HUES48 (cell line): Measurements from ENCODE around the gene UBALD1.
"Not testable (repeated sequence)": the region's sequence is repeated elsewhere in the genome, so short reads cannot be mapped to it uniquely, and the experiment has no call there.

Experiments used
- H3K27ac ChIP-seq: one replicate; pipeline ENCODE4 v1.7.0; 2013; ENCODE audit warnings: low read depth, low read length, inconsistent platforms
- H3K27me3 ChIP-seq: 2 replicates; pipeline ENCODE4 v1.6.1; 2013; ENCODE audit warnings: mild to moderate bottlenecking, low read length; ENCODE audit not compliant: control insufficient read depth, insufficient read depth
- H3K36me3 ChIP-seq: 2 replicates; pipeline ENCODE4 v1.6.1; 2013; ENCODE audit warnings: low read length; ENCODE audit not compliant: control insufficient read depth, insufficient read depth
- H3K4me1 ChIP-seq: 2 replicates; pipeline ENCODE4 v1.6.1; 2013; ENCODE audit warnings: mild to moderate bottlenecking, low read length; ENCODE audit not compliant: control insufficient read depth, insufficient read depth
- H3K4me3 ChIP-seq: 2 replicates; pipeline ENCODE4 v1.5.1; 2013; ENCODE audit warnings: mild to moderate bottlenecking, low read depth, low read length
- H3K9ac ChIP-seq: 2 replicates; pipeline ENCODE4 v1.6.1; 2013; ENCODE audit warnings: mild to moderate bottlenecking, low read depth, low read length, moderate library complexity
- H3K9me3 ChIP-seq: 2 replicates; pipeline ENCODE4 v1.6.1; 2013; ENCODE audit warnings: low read length; ENCODE audit not compliant: control insufficient read depth, insufficient read depth

Gene UBALD1

DNA sequence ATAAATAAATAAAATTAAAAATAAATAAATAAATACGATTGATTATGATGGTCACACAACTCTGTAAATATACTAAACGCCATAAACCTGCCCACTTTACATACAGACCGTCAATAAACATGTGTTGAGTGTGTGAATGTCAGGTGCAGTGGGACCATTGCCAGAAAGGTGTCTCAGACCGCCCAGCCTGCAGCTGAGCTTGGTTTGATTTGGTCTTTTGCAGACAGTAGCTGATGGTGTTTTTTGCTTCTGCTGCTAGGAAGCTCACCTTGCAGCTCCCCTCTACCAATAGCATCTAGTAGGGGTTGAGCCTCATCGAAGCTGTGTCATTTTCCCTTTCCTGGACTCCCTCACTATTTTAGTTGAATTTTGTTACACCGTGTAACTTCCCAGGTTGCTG, 23.5 kb downstream of the UBALD1 start:
- Histone ChIP-seq H3K9me3 (no peaks in the 10 kb centered on the region), H3K9ac (no peak overlapping the region), H3K4me1 (peaks cover 15% of the 10 kb centered on the region), H3K4me3 (no peak overlapping the region), H3K27ac (no peak overlapping the region), H3K27me3 (no peaks in the 10 kb centered on the region), H3K36me3 (no peaks in the 10 kb centered on the region)

- Histone ChIP-seq H3K27ac (no peak overlapping the region), H3K9me3 (no peaks in the 10 kb centered on the region), H3K36me3 (no peaks in the 10 kb centered on the region), H3K4me1 (peaks cover 15% of the 10 kb centered on the region), H3K27me3 (no peaks in the 10 kb centered on the region), H3K9ac (no peak overlapping the region), H3K4me3 (no peak overlapping the region)
Measured at GRCh38 chr16:4588961-4589360, 25.7 kb downstream of the UBALD1 start.

DNA sequence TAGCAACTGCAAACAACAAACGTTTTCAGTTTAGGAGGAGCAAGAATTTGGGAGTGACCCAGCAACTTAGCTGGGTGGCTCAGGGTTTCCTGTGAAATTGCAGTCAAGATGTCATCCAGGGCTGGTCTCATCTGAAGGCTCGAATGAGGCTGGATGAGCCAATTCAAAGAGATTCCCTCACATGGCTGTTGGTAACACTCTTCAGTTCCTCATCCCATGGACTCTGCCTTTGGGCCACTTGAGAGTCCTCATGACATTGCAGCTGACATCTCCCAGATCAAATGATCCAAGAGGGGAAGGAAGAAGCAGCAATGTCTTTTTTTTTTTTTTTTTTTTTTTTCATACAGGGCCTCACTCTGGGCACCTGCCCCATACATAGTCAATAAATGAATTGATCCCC, 26.3 kb downstream of the UBALD1 start:
- Histone ChIP-seq H3K9me3 (no peaks in the 10 kb centered on the region), H3K4me1 (peaks cover 9% of the 10 kb centered on the region), H3K9ac (no peak overlapping the region), H3K4me3 (no peak overlapping the region), H3K36me3 (no peaks in the 10 kb centered on the region), H3K27ac (no peak overlapping the region), H3K27me3 (no peaks in the 10 kb centered on the region)

DNA sequence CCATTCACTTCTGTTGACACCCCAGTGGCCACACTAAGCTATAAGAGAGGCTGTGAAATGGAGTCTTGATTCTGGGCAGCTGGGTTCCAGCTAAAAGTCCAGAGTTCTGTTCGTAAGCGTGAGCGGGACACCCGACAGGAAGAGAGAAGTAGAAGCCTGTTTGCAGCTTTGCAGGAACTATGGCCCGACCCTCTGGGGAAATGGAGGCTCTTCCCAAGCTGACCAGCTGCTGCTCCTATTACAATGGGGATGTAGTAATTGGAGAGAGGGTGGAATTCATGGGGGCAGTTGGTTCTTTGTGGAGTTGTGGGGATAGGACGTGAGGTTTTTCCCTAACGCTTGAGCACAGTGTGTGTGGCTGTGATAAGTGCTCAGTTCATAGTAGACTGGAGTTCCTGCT, 28.4 kb downstream of the UBALD1 start:
- Histone ChIP-seq H3K36me3 (no peaks in the 10 kb centered on the region), H3K27ac (no peak overlapping the region), H3K4me1 (0 out of 2 replicates have a peak, but pooled peaks cover 3% of the 10 kb centered on the region), H3K27me3 (no peaks in the 10 kb centered on the region), H3K9ac (no peak overlapping the region), H3K9me3 (no peaks in the 10 kb centered on the region), H3K4me3 (no peak overlapping the region)

DNA sequence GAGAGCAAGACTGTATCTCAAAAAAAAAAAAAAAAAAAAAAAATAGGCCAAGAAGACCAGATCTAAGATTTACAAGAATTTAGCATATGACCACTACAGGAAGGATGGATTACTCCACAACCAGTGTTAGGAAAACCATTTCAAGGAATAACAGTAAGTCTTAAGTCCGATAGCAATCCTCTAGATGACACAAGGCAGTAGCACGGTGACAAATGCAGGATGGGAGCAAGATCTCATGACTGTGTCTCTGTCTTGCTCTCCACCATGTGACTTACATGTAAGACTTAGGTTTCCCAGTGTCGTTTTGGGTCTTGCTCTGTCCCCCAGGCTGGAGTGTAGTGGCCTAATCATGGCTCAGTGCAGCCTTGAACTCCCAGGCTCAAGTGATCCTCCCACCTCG, 30.8 kb downstream of the UBALD1 start:
- Histone ChIP-seq H3K36me3 (no peaks in the 10 kb centered on the region), H3K4me1 (0 out of 2 replicates have a peak, but pooled peaks cover 3% of the 10 kb centered on the region), H3K9ac (no peak overlapping the region), H3K27ac (no peak overlapping the region), H3K27me3 (no peaks in the 10 kb centered on the region), H3K4me3 (no peak overlapping the region), H3K9me3 (no peaks in the 10 kb centered on the region)

- Histone ChIP-seq H3K9ac (no peak overlapping the region), H3K36me3 (no peaks in the 10 kb centered on the region), H3K4me1 (0 out of 2 replicates have a peak, but pooled peaks cover 2% of the 10 kb centered on the region), H3K4me3 (no peak overlapping the region), H3K27me3 (no peaks in the 10 kb centered on the region), H3K27ac (no peak overlapping the region), H3K9me3 (no peaks in the 10 kb centered on the region)
Measured at GRCh38 chr16:4580250-4580649, 34.4 kb downstream of the UBALD1 start.

- H3K9me3 ChIP-seq, result no peaks in the 10 kb centered on the region
- H3K9ac ChIP-seq, result no peak overlapping the region
- no peaks in the 10 kb centered on the region for H3K4me1 ChIP-seq
- no peaks in the 10 kb centered on the region for H3K27me3 ChIP-seq
- H3K36me3 ChIP-seq, result no peaks in the 10 kb centered on the region
- H3K27ac ChIP-seq, result no peak overlapping the region
- H3K4me3 ChIP-seq, result no peak overlapping the region
Measured at GRCh38 chr16:4578961-4579530, 35.6 kb downstream of the UBALD1 start.

GRCh38 chr16:4576008-4576407, 38.7 kb downstream of the UBALD1 start:
- no peaks in the 10 kb centered on the region for H3K9me3 ChIP-seq
- H3K36me3 ChIP-seq, result no peaks in the 10 kb centered on the region
- no peak overlapping the region for H3K4me3 ChIP-seq
- H3K27ac ChIP-seq, result no peak overlapping the region
- H3K4me1 ChIP-seq, result peaks cover 5% of the 10 kb centered on the region
- no peak overlapping the region for H3K9ac ChIP-seq
- H3K27me3 ChIP-seq, result no peaks in the 10 kb centered on the region

GRCh38 chr16:4574919-4575705, 39.6 kb downstream of the UBALD1 start:
- no peak overlapping the region for H3K9ac ChIP-seq
- no peak overlapping the region for H3K4me3 ChIP-seq
- H3K27me3 ChIP-seq, result no peaks in the 10 kb centered on the region
- H3K27ac ChIP-seq, result no peak overlapping the region
- H3K36me3 ChIP-seq, result no peaks in the 10 kb centered on the region
- H3K4me1 ChIP-seq, result peaks cover 12% of the 10 kb centered on the region
- no peaks in the 10 kb centered on the region for H3K9me3 ChIP-seq

DNA sequence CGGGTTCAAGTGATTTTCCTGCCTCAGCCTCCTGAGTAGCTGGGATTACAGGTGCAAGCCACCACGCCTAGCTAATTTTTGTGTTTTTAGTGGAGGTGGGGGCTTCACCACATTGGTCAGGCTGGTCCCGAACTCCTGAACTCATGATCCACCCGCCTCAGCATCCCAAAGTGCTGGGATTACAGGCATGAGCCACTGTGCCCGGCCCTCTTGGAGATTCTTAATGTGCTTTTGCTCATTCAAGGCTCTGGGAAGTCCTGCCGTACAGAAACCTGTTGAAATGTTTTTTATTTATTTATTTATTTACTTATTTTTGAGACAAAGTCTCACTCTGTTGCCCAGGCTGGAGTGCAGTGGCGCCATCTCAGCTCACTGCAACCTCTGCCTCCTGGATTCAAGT, 40.8 kb downstream of the UBALD1 start:
- H3K4me1 ChIP-seq, result peaks cover 21% of the 10 kb centered on the region
- H3K9me3 ChIP-seq, H3K27ac ChIP-seq, H3K36me3 ChIP-seq, H3K4me3 ChIP-seq, H3K27me3 ChIP-seq, H3K9ac ChIP-seq: not testable (repeated sequence)

DNA sequence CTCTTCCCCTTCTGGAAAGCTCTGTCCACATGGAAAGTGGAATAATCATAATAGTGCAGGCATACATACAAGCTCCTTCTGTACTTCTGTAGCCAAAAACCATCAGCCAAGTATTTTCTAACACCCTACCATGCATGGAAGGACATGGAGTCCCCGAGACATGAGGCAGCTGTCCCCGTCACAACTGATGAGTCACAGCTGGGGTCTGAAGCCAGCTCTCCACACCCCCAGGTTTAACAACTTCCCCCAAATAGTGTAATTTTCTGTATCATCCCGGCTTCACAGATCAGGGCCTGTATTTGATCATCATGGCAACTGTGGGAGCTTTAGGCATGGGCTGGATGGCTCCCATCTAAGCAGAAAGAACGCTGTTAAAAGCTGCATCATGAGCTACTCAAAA, 42.0 kb downstream of the UBALD1 start:
- no peaks in the 10 kb centered on the region for H3K36me3 ChIP-seq
- peaks cover 25% of the 10 kb centered on the region for H3K4me1 ChIP-seq
- no peaks in the 10 kb centered on the region for H3K9me3 ChIP-seq
- no peak overlapping the region for H3K4me3 ChIP-seq
- no peak overlapping the region for H3K27ac ChIP-seq
- H3K27me3 ChIP-seq, result no peaks in the 10 kb centered on the region
- no peak overlapping the region for H3K9ac ChIP-seq
